HCT116 (cell line): ENCODE data around the gene ACTR3. TPM values are rescaled to one million over a fixed set of nuclear protein-coding genes. Genes with fewer than 3 reads are reported as not detected.

ENCODE experiments used
- ATAC-seq: fragments of 200-7000 bp; cut with Tn5 transposase; 2 replicates; pipeline ENCODE4 v1.9.1; 2020; ENCODE audit warnings: mild to moderate bottlenecking, moderate library complexity
- Bru-seq: library from RNA; stranded (reverse); fragments of 400-500 nt; gene quantifications from one replicate; lab custom pipeline; 2021; lab: Mats Ljungman, UMichigan
- BruChase-seq, 2 experiments: library from RNA; stranded (reverse); fragments of 400-500 nt; gene quantifications; one replicate each; lab custom pipeline; 2021; lab: Mats Ljungman, UMichigan
- BruUV-seq: library from RNA; stranded (reverse); fragments of 400-500 nt; replicated peaks from 2 replicates; lab custom pipeline; 2021; lab: Mats Ljungman, UMichigan
- CTCF ChIA-PET: fragments of 300-600 bp; sonication (Branson Sonifier 250); formaldehyde crosslinking; loops from one replicate; lab custom pipeline; 2021; ENCODE audit warnings: antibody characterized with exemption; lab: Charles Lee
- POLR2A ChIA-PET: fragments of 300-600, 350-600 bp; sonication (Branson Sonifier 250); formaldehyde crosslinking; loops from one replicate; lab custom pipeline; 2021; ENCODE audit warnings: antibody characterized with exemption; lab: Charles Lee
- RAD21 ChIA-PET, 2 experiments: fragments of 300-600 bp; sonication (Branson Sonifier 250); formaldehyde crosslinking; loops; one replicate each; lab custom pipeline; 2023; ENCODE audit warnings: low total read pairs in 2 of 2; ENCODE audit not compliant: uncharacterized antibody in 2 of 2, unreplicated experiment in 2 of 2, low non-redundant PET in 1 of 2; lab: Charles Lee
- DNase-seq: peaks from one replicate; pipeline ENCODE4 v3.0.0-alpha.2; 2010; ENCODE audit warnings: low read depth, low spot score
- H2AFZ ChIP-seq: fragments of 200-600 bp; shearing (Covaris generic), sonication (generic); 2 replicates; pipeline ENCODE4 v1.6.1; 2017; ENCODE audit warnings: low read depth, mixed run types, mixed read lengths, antibody characterized with exemption, low read length; ENCODE audit not compliant: poor library complexity, severe bottlenecking
- H3K27ac ChIP-seq: 2 replicates; pipeline ENCODE4 v1.5.1; 2012; ENCODE audit warnings: low read depth, low read length
- H3K27me3 ChIP-seq: fragments of 200-600 bp; sonication (generic); 2 replicates; pipeline ENCODE4 v1.6.1; 2016; ENCODE audit warnings: mixed run types, low read length, mixed read lengths; ENCODE audit not compliant: insufficient read depth
- H3K36me3 ChIP-seq, 2 experiments: fragments of 200-500 bp in 1 of 2; fragments of 200-600 bp in 1 of 2; sonication (Bioruptor generic) in 1 of 2; sonication (generic) in 1 of 2; 2 replicates each; pipeline versions ENCODE4 v1.5.1 to v1.6.1; 2014 to 2016; ENCODE audit warnings: low read length in 2 of 2, inconsistent platforms in 1 of 2, mixed read lengths in 1 of 2, mixed run types in 1 of 2; ENCODE audit not compliant: insufficient read depth in 2 of 2, control insufficient read depth in 1 of 2
- H3K4me1 ChIP-seq, 2 experiments: fragments of 200-600 bp in 1 of 2; sonication (generic) in 1 of 2; 2 replicates each; pipeline versions ENCODE4 v1.5.1 to v1.6.1; 2012 to 2017; ENCODE audit warnings: low read length in 2 of 2, inconsistent platforms in 1 of 2, mild to moderate bottlenecking in 1 of 2, mixed read lengths in 1 of 2, mixed run types in 1 of 2, moderate library complexity in 1 of 2; ENCODE audit not compliant: insufficient read depth in 2 of 2, control insufficient read depth in 1 of 2
- H3K4me2 ChIP-seq: fragments of 200-600 bp; sonication (generic); 2 replicates; pipeline ENCODE4 v1.6.1; 2017; ENCODE audit warnings: mixed run types, low read length, mixed read lengths
- H3K4me3 ChIP-seq, 2 experiments: fragments of 200-600 bp in 1 of 2; sonication (generic) in 1 of 2; replicated peaks in 1 of 2; 2 replicates each; pipeline ENCODE4 v1.5.1; 2011 to 2016; ENCODE audit warnings: low read length in 2 of 2, control low read depth in 1 of 2, low read depth in 1 of 2, mild to moderate bottlenecking in 1 of 2, mixed read lengths in 1 of 2, mixed run types in 1 of 2
- H3K79me2 ChIP-seq: fragments of 200-600 bp; sonication (generic); 2 replicates; pipeline ENCODE4 v1.6.1; 2017; ENCODE audit warnings: mild to moderate bottlenecking, mixed run types, low read length, moderate library complexity, mixed read lengths; ENCODE audit not compliant: insufficient read depth
- H3K9ac ChIP-seq: fragments of 200-600 bp; sonication (generic); 2 replicates; pipeline ENCODE4 v1.6.1; 2016; ENCODE audit warnings: low read length, mixed read lengths
- H3K9me2 ChIP-seq: fragments of 200-600 bp; sonication (generic), shearing (Covaris generic); 2 replicates; pipeline ENCODE4 v1.6.1; 2017; ENCODE audit warnings: mixed run types, mild to moderate bottlenecking, moderate library complexity; ENCODE audit not compliant: insufficient read depth
- H3K9me3 ChIP-seq, 2 experiments: fragments of 200-500 bp in 1 of 2; fragments of 200-600 bp in 1 of 2; sonication (Bioruptor generic) in 1 of 2; sonication (generic) in 1 of 2; 2 replicates each; pipeline ENCODE4 v1.6.1; 2014 to 2017; ENCODE audit warnings: low read length in 2 of 2, mixed read lengths in 2 of 2, inconsistent platforms in 1 of 2, low read depth in 1 of 2, mild to moderate bottlenecking in 1 of 2, mixed run types in 1 of 2, moderate library complexity in 1 of 2; ENCODE audit not compliant: control insufficient read depth in 1 of 2, insufficient read depth in 1 of 2
- H4K20me1 ChIP-seq: fragments of 200-600 bp; sonication (generic), shearing (Covaris generic); 2 replicates; pipeline ENCODE4 v1.6.1; 2017; ENCODE audit warnings: mixed run types, mild to moderate bottlenecking, moderate library complexity; ENCODE audit not compliant: insufficient read depth
- ATF3 ChIP-seq: IDR thresholded peaks from 2 replicates; pipeline ENCODE4 v1.6.1; 2012
- CBX3 ChIP-seq: IDR thresholded peaks from 2 replicates; pipeline ENCODE4 v1.6.1; 2012; ENCODE audit warnings: low read depth
- CEBPB ChIP-seq: IDR thresholded peaks from 2 replicates; pipeline ENCODE4 v1.6.1; 2012; ENCODE audit warnings: low read depth
- EZH2phosphoT487 ChIP-seq: fragments of 200-600 bp; IDR thresholded peaks from 2 replicates; pipeline ENCODE4 v1.6.1; 2018; ENCODE audit warnings: antibody characterized with exemption, borderline replicate concordance
- FOSL1 ChIP-seq: IDR thresholded peaks from 2 replicates; pipeline ENCODE4 v1.6.1; 2012; ENCODE audit warnings: low read depth
- JUND ChIP-seq: IDR thresholded peaks from 2 replicates; pipeline ENCODE4 v1.6.1; 2012
- POLR2A ChIP-seq: IDR thresholded peaks from 2 replicates; pipeline ENCODE4 v1.7.0; 2011; ENCODE audit warnings: borderline replicate concordance; ENCODE audit not compliant: insufficient read depth, insufficient read length; ENCODE audit errors: extremely low read depth
- POLR2AphosphoS5 ChIP-seq: IDR thresholded peaks from 2 replicates; pipeline ENCODE4 v1.6.1; 2011; ENCODE audit warnings: mild to moderate bottlenecking, low read depth, low read length, moderate library complexity
- RAD21 ChIP-seq: IDR thresholded peaks from 2 replicates; pipeline ENCODE4 v1.6.1; 2012; ENCODE audit warnings: low read depth, mild to moderate bottlenecking
- SIN3A ChIP-seq: IDR thresholded peaks from 2 replicates; pipeline ENCODE4 v1.6.1; 2012; ENCODE audit warnings: low read depth
- SRF ChIP-seq: IDR thresholded peaks from 2 replicates; pipeline ENCODE4 v1.6.1; 2012; ENCODE audit warnings: low read depth
- TCF7L2 ChIP-seq: IDR thresholded peaks from 2 replicates; pipeline ENCODE4 v1.7.0; 2011; ENCODE audit warnings: borderline replicate concordance, inconsistent platforms; ENCODE audit not compliant: insufficient read depth, insufficient read length; ENCODE audit errors: extremely low read depth
- ZBTB33 ChIP-seq: IDR thresholded peaks from 2 replicates; pipeline ENCODE4 v1.6.1; 2011; ENCODE audit warnings: mild to moderate bottlenecking, low read length, moderate library complexity; ENCODE audit not compliant: insufficient replicate concordance; ENCODE audit errors: extremely low read depth
- ZNF274 ChIP-seq: fragments of 200-500 bp; sonication (Bioruptor generic); IDR thresholded peaks from 2 replicates; pipeline ENCODE4 v1.6.1; 2014; ENCODE audit warnings: mild to moderate bottlenecking, low read depth, low read length, inconsistent platforms
- intact Hi-C: fragments of 100-400 bp; cut with micrococcal nuclease; formaldehyde crosslinking; loops from 2 replicates; pipeline ENCODE4 v1.10.0; 2022
- long read RNA-seq: library from polyadenylated mRNA; unstranded; transcript quantifications from one replicate; pipeline ENCODE4 v2.0.0, GENCODE V29; 2021; ENCODE audit not compliant: unreplicated experiment
- polyA plus RNA-seq: library from polyadenylated mRNA; unstranded; fragments of >200 nt; gene quantifications from 2 replicates; pipeline ENCODE4 v1.2.1, GENCODE V29; 2012; ENCODE audit warnings: missing spikeins
- total RNA-seq: library from RNA; stranded (reverse); gene quantifications from one replicate; pipeline ENCODE4 v1.2.1, GENCODE V29; 2021; ENCODE audit not compliant: unreplicated experiment
- TF ChIP-seq, protein P1 (sequence below): IDR thresholded peaks from 2 replicates; pipeline ENCODE4 v1.6.1; 2012; ENCODE audit warnings: low read depth
- TF ChIP-seq, protein P2 (sequence below), 3 experiments: fragments of 200-600 bp in 1 of 3; sonication (generic) in 1 of 3; IDR thresholded peaks in 2 of 3; conservative IDR thresholded peaks in 1 of 3; 2 replicates each; pipeline ENCODE4 v1.5.1; 2012 to 2017; ENCODE audit warnings: low read depth in 2 of 3, low read length in 2 of 3, antibody characterized with exemption in 1 of 3, borderline replicate concordance in 1 of 3, control low read depth in 1 of 3, mild to moderate bottlenecking in 1 of 3, mixed read lengths in 1 of 3, mixed run types in 1 of 3, moderate library complexity in 1 of 3; ENCODE audit not compliant: insufficient read depth in 1 of 3

Gene ACTR3
- 232 TPM for total RNA-seq
- polyA plus RNA-seq: 152 and 169 TPM in 2 replicates
- percentile 94 among the genes with signal in this experiment for Bru-seq, nascent RNA
- BruChase-seq, experiment 1, labeled RNA remaining after a 6-hour chase: percentile 94 among the genes with signal in this experiment
- percentile 88 among the genes with signal in this experiment for BruChase-seq, experiment 2, labeled RNA remaining after a 2-hour chase
- long read RNA-seq, full-length matches to known transcripts: 241 of 261 reads
- long read RNA-seq, partial matches to known transcripts: 9 of 261 reads
- long read RNA-seq, other reads (novel, unspliced or antisense): 11 of 261 reads

GRCh38 chr2:113889471-113890252 is at the start of gene ACTR3:
ACTR3 (plus strand) TSS chr2:113890089; CDS start chr2:113890280, 191 bp downstream.
- Histone ChIP-seq H3K27ac (peak within 1 kb of the TSS; percentile 82), H3K4me3 (peak within 1 kb of the TSS; percentile 73 to 86), H3K9me2 (no peaks in the 10 kb centered on the region), H2AFZ (peak within 1 kb of the TSS; percentile 82), H3K27me3 (no peaks in the 10 kb centered on the region), H3K79me2 (peaks cover 44% of the 10 kb centered on the region), H3K36me3 (no peaks in the 10 kb centered on the region; a peak in 1 of 4 replicates), H3K9me3 (no peaks in the 10 kb centered on the region), H3K4me2 (peak within 1 kb of the TSS; percentile 76), H3K4me1 (peaks cover 39 to 53% of the 10 kb centered on the region in 2 experiments), H3K9ac (peak within 1 kb of the TSS; percentile 80), H4K20me1 (no peaks in the 10 kb centered on the region)
- no TSS peak for BruUV-seq
- ATAC-seq (peak; percentile 90), DNase-seq (peak; percentile 95)
- ChIA-PET CTCF (interaction anchor here (0.8 kb wide), 1 partner anchor 220 kb away, joined by 4 read pairs; no protein-coding TSS in a partner anchor), RAD21 (no interaction called here), POLR2A (interaction anchor here (0.7 to 1.5 kb wide), 5 partner anchors 9 to 133 kb away, joined by 3 to 5 read pairs (median 4); partner anchors contain the start of gene SLC35F5)
- intact Hi-C loops: loop anchor here (1.0 kb wide), 2 partner anchors 11 to 133 kb away; partner anchors contain the start of gene SLC35F5
- peak; percentile 52 for TF ChIP-seq TCF7L2
- peak; percentile 97 for TF ChIP-seq POLR2A
- no peak for TF ChIP-seq ATF3
- no peak for TF ChIP-seq ZBTB33
- no peak for TF ChIP-seq FOSL1
- no peak for TF ChIP-seq ZNF274
- no peak; the same call in 1 of the 2 replicates for TF ChIP-seq SIN3A
- TF ChIP-seq CEBPB: no peak
- TF ChIP-seq RAD21: 0 out of 2 replicates have a peak, but pooled peaks have one; percentile 21
- TF ChIP-seq POLR2AphosphoS5: peak; percentile 96
- TF ChIP-seq, protein P1, sequence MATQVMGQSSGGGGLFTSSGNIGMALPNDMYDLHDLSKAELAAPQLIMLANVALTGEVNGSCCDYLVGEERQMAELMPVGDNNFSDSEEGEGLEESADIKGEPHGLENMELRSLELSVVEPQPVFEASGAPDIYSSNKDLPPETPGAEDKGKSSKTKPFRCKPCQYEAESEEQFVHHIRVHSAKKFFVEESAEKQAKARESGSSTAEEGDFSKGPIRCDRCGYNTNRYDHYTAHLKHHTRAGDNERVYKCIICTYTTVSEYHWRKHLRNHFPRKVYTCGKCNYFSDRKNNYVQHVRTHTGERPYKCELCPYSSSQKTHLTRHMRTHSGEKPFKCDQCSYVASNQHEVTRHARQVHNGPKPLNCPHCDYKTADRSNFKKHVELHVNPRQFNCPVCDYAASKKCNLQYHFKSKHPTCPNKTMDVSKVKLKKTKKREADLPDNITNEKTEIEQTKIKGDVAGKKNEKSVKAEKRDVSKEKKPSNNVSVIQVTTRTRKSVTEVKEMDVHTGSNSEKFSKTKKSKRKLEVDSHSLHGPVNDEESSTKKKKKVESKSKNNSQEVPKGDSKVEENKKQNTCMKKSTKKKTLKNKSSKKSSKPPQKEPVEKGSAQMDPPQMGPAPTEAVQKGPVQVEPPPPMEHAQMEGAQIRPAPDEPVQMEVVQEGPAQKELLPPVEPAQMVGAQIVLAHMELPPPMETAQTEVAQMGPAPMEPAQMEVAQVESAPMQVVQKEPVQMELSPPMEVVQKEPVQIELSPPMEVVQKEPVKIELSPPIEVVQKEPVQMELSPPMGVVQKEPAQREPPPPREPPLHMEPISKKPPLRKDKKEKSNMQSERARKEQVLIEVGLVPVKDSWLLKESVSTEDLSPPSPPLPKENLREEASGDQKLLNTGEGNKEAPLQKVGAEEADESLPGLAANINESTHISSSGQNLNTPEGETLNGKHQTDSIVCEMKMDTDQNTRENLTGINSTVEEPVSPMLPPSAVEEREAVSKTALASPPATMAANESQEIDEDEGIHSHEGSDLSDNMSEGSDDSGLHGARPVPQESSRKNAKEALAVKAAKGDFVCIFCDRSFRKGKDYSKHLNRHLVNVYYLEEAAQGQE: no peak
- no peak for TF ChIP-seq SRF
- no peak for TF ChIP-seq EZH2phosphoT487
- TF ChIP-seq CBX3: peak; percentile 81; the same call in 1 of the 2 replicates
- TF ChIP-seq, protein P2, sequence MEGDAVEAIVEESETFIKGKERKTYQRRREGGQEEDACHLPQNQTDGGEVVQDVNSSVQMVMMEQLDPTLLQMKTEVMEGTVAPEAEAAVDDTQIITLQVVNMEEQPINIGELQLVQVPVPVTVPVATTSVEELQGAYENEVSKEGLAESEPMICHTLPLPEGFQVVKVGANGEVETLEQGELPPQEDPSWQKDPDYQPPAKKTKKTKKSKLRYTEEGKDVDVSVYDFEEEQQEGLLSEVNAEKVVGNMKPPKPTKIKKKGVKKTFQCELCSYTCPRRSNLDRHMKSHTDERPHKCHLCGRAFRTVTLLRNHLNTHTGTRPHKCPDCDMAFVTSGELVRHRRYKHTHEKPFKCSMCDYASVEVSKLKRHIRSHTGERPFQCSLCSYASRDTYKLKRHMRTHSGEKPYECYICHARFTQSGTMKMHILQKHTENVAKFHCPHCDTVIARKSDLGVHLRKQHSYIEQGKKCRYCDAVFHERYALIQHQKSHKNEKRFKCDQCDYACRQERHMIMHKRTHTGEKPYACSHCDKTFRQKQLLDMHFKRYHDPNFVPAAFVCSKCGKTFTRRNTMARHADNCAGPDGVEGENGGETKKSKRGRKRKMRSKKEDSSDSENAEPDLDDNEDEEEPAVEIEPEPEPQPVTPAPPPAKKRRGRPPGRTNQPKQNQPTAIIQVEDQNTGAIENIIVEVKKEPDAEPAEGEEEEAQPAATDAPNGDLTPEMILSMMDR (IDR thresholded peaks at IDR 0.05 in 2 of 3, conservative IDR thresholded peaks at IDR 0.05 in 1 of 3; ENCODE audit: borderline replicate concordance in 1 of 3, insufficient read depth in 1 of 3, low read depth in 2 of 3, low read length in 2 of 3): no peak
- peak; percentile 66 for TF ChIP-seq JUND
